HG02840 (cell line): ENCODE measurements around the gene BCCIP.
A peak's percentile ranks its signal among the peaks of the same experiment; 100 is the strongest.

Experiments
- ATAC-seq: cut with Tn5 transposase; IDR thresholded peaks from one replicate; pipeline ENCODE4 v1.9.1; 2021; ENCODE audit warnings: mild to moderate bottlenecking, moderate library complexity, moderate number of reproducible peaks; ENCODE audit not compliant: unreplicated experiment, low FRiP score

BCCIP gene

DNA sequence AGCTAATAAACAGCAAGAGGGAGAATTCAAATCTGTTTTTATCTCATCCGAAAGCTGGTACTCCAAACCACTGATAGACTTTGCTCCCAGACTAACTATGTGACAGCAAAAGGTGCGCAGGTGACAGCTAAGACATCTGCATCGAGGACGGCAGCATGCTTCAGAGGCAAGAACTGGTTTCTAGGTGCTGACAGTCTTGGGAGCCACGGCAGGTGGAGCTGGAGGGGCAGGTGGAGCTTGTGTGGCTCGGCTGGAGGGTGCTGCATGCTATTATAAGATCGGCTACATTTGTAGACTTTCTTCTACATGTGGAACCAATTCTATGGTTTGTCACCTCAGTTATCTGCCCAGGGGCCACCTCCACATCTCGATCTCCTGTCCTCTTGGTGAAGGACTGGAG lies 25.9 kb upstream of the BCCIP start:
- no peak for ATAC-seq

DNA sequence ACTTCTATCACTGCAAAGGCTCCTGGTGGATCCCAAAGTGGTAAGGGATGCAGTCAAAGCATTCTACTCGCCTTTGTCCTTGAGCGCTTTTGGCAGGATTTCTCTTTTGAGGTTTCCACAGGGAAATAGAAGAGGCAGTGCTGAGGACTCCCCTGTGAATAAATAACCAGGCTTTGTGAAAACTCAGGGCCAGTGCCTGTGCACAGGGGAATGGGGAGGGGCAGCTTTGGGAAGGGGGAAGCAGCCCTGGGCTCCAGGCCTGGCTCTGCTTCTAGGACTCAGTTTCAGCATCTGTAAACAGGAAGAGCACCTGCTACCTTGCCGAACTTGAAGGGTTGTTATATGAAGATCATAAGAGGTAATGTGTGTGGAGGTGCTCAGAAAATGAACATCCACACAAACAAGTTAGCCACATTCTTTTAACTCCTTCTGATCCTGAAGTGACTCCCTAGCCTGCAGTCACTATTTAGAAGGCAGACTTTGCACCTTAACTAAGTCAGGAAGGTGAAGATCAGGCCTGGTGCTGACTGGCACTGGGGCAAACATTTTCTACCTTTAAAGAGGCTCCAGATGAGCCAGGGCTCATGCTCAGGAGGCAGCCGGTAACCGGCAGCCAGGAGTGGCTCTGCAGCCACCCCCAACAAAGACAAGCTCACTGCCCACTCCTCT lies 25.2 kb upstream of the BCCIP start:
- ATAC-seq, result no peak

DNA sequence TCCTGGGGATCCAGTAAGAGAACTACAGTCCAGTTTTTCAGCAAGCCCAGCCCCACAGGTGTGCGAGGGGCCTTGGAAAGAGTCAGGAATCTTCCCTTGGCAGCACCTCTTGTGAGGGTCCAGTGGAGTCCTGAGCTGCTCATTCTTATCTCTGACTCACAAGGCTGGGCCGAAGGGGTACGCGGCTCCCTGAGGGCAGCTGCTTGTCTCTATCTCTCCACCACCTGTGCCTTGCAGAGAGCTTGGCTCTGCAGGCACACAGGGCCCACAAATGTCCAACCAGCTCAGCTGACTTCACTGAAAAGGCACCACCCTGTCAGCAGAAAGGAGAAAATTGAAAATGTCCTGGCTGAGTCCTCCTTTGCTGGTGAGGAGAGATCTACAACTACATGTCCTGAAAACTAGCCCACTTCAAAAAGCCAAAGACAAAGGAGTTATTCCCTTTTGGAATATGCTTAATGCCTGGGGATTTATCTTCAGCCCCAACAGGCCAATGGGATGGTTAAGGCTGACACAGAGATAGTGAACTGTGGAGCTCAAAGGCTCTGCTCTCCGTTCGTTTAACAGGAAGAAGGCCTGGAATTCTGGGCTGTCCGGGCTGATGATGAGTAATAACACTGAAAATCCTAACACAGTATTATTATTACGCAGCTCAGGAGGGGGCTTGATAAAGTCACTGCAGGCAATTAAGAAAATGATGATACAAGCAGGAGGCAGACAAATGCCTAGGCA lies 23.7 kb upstream of the BCCIP start:
- ATAC-seq, result no peak

DNA sequence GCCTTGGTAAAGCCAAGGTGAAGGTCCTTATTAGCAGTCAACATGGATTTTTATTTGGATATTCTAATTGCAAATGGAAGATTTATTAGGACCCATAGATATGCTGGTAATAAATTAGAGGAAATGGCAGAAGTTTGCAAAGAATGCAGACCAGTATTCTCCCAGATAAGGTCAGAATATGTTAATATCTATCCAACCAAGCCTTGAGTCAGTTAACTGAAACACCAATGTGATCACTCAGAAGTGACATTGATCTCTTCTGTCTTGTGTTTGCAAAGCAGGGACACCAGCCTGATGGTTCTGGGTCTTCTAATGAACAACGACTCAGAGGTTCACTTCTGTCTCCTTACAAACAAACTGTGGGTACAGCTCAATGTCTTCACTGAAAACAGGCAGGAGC lies 21.8 kb upstream of the BCCIP start:
- no peak for ATAC-seq

- ATAC-seq, result no peak
Measured at GRCh38 chr10:125802131-125802530, 21.2 kb upstream of the BCCIP start.

DNA sequence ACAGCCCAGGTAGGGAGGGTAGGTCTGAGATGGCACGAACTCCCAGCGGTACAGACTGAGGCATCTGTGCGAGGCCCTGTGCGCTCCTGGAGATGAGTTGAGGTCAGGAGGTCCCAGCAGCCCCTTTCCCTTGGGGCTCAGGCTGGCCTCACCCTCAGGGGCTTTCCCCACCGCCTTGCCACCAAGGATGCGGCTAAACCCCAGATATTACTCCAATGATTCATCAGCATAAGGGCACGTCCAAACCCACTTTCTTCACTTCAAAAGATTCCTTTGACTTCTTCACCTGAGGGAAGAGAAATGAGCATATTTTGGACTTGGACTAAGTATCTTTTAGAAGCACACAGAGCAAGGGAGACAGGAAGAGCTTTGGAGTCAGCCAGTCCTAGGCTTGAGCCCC lies 20.6 kb upstream of the BCCIP start:
- no peak for ATAC-seq

GRCh38 chr10:125808047-125808446 lies 15.3 kb upstream of the BCCIP start:
- no peak for ATAC-seq

DNA sequence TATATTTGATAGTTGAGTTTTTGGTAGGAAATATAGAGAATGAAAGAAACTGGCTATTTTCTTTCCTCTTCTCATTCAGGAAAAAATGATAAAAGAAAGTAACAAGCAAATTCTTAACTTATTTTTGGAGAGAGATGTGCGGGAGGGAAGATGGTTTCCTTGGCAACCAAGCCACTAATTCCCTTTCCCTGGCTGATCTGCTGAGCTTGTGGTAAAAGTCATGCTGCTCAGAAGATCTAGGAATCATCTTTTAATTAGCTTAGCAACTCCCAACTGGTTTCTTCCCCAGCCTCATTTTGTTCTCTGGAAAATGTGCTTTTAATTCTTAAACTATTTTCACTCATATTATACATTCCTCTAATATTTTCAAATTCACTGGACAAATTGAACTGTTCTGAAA lies 12.1 kb upstream of the BCCIP start:
- no peak for ATAC-seq

DNA sequence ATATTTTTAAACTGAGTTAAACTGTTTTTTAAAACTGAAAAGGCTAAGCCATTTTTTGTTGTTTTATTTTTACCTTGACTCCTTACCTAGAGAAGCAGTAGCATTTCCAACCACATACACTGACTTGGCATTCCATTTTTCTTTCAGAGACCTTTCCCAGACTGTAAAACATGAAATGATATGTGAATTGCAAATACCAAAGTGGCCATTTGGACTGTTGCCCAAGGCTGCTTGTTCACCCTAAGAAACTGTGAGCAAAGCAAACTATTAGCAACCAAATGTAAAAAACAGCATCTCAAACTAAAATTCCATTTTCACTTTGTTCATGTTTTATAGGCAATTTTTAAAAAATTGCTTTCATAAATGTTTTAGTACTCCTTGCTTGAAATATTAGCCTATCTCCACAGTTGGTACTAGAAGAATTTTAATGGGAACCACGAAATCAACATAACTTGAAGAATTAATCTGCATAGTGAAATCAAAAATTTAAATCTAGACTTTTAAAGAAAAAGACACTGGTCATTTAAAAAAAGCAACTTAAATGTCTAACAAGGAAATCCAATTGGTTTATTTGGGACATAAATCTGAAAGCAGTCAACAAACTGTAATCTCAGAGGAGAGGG lies 11.1 kb upstream of the BCCIP start:
- ATAC-seq, result no peak

- ATAC-seq, result no peak
Measured at GRCh38 chr10:125815764-125816163, 7.6 kb upstream of the BCCIP start.

DNA sequence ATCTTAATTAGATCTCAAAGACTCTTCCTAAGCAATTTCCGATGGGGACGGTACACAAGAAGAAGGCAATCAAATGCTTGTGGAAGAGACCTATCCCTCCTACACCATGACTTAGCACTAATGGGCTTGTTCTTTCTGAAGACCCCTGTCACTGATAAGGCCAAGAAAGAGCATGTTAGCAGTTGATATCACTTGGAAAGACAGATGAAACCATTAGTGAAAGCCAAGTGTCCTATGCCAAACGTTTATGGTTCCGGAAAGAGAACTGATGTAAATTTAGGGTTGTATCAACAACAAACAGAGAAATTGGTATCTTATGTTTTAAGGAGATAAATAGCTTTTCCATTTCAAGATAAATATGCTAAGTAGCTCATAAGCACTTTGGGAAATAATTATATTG lies 6.8 kb upstream of the BCCIP start:
- no peak for ATAC-seq

DNA sequence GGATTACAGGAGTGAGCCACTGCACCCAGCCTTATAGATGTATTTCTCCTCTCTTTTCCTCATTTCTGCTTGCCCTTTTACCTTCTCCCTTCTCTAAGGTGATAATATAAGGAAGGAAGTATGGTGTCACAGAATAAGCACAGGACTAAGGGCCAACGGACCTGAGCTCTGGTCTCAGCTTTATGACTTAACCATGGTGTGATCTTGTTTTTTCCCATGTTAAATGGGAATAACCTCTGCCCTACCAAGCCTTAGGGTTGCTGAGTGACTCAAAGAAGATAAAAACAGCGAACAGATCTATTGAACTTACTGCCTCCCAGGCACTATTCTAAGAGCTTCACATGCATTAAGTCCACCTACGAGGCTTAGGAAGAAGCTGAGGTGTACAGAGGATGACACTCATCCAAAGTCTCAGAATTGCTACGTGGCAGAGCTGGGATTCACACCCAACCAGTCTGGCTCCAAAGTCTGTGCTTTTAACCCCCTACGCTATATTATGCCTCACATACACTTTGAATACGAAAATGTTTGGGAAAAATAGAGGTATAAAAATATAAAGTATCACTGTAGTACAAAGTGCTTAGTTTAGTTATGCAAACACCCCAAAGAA lies 5.9 kb upstream of the BCCIP start:
- ATAC-seq, result no peak

DNA sequence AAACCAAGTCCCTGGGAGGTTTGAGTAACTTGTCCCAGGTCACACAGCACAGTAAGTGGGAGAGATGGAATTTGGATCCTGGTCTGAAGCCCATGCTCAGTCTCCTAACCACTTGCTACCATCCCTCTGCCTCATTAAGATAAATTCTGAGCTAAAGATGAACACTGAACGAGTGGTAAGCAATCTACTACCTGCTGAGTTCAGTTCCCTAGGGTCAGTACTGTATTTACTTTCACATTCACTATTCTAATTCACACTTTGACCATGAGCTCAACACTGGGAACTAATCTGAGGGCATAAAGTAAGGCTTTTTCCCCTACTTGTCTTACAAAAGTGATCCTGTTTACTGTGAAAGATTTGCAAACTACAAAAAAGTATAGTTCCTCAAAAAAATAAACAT lies 2.6 kb upstream of the BCCIP start:
- ATAC-seq, result peak; percentile 39

- no peak for ATAC-seq
Measured at GRCh38 chr10:125823663-125824251, 411 bp downstream of the BCCIP start.

DNA sequence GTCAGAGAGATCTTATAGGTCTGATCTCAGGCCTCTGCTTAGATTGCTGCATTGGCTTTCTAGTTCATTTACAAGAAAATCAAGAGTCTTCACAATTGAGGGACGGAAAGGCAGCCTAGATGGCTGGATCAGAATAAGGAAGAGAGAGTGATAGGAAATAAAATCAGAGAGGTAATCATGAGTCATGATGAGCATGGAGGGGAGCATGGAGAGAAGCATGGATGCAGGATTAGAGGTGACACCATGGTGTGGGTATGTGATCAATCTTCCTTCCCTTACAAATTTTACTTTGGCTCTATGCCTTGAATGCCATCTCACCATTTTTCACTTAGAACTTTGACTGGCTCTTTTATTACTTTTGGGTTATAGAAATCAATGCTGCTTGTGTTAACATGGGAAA lies 1.4 kb downstream of the BCCIP start:
- ATAC-seq, result no peak

GRCh38 chr10:125827133-125827532 lies 3.8 kb downstream of the BCCIP start:
- no peak for ATAC-seq

- ATAC-seq, result no peak
Measured at GRCh38 chr10:125828311-125828710, 5.0 kb downstream of the BCCIP start.

DNA sequence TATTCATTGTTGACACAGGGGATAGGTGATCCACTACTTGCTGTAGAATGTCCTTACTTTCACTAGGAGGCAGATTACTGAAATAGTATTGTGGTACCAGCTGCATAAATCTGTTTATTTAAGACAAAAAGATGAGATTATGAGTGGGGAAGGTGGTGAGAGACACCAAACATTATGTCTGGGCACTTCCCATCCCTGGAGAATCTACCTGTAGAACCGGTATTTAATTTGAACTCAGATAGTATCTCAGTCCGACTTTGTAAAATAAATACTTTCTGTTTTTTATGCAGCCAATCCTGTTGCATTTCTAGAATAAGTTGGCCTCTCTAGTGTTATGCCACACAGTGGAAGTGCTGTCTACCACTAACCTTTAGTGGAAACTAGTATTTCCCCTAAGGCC lies 13.4 kb downstream of the BCCIP start:
- no peak for ATAC-seq

DNA sequence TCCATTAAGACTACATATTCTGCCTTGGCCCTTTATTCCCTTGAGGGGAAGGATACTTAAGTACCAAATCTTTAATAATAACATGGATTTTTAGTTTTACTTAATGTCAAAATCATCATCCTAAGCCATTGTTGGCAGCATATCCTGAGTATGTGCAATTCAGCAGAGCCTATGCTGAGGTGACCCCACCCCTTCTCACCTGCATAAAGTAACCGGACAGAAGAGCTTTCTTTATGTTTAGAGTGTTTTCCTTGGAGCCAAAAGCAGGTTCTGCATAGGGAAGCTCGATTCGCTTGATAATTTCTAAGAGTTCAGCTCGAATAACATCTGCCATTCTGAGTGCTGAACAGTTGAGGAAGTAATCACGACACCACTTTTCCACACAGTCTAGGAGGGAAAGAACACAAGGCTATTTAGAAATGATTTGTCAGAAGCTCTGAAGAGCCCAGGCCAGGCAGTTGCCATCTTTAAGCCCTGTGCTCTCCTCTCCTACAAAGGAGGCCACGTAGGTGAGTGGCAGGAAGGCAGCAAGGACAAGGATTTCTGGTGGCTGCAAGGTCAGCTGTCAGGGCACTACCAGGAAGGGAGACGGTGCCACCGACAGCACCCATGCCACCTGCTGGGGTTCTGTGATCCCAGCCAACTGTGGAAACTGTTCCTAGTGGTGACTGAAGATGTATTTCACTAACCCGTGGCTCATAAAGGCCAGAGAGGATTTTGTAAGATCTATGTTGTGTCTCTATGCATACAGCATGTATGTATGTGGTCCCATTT lies 15.6 kb downstream of the BCCIP start:
- no peak for ATAC-seq

DNA sequence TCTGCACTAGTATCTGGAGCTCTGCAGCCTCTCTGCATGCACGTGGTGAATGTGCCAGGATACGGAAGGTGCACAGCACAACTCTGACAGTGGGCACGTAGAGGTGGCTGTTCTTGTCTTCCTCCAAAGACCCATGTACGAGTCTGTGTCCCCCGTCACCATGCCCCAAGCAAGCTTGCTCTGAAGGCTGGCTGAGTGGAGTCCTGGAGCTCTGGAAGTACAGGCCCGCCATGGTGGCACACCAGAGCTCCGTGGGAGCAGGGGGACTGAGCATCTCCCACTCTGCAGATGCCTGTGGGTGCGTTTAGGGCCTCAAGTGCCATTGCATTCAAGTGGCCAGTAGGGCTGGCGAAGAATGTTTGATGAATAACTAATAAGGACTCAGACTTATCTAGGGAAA lies 17.1 kb downstream of the BCCIP start:
- no peak for ATAC-seq
